Ascending aorta (tissue), 2 donors: ENCODE results near the gene ASB1. TPM values are rescaled to one million over a fixed set of nuclear protein-coding genes. Genes with fewer than 3 reads are reported as not detected.

ENCODE experiments used
- DNase-seq, 2 donors: peaks; one replicate each; pipeline ENCODE4 v3.0.0-alpha.2; 2019; ENCODE audit warnings: low spot score in 2 of 2
- H3K27ac ChIP-seq, 2 donors: fragments of 200-600 bp; sonication (generic); one replicate each; pipeline ENCODE4 v1.5.1; 2016 to 2017; ENCODE audit warnings: mild to moderate bottlenecking in 1 of 2
- H3K27me3 ChIP-seq: fragments of 200-600 bp; sonication (generic); one replicate; pipeline ENCODE4 v1.5.1; 2017
- H3K36me3 ChIP-seq, 2 donors: fragments of 200-600 bp; sonication (generic); one replicate each; pipeline ENCODE4 v1.5.1; 2016
- H3K4me1 ChIP-seq, 2 donors: fragments of 200-600 bp; sonication (generic); one replicate each; pipeline ENCODE4 v1.5.1; 2016 to 2017; ENCODE audit warnings: mild to moderate bottlenecking in 1 of 2
- H3K4me3 ChIP-seq, 2 donors: fragments of 200-600 bp; sonication (generic); one replicate each; pipeline ENCODE4 v1.5.1; 2016 to 2017; ENCODE audit warnings: mild to moderate bottlenecking in 1 of 2
- H3K9me3 ChIP-seq, 2 donors: fragments of 200-600 bp; sonication (generic); one replicate each; pipeline ENCODE4 v1.5.1; 2016
- intact Hi-C: fragments of 100-400 bp; cut with DNase I; formaldehyde crosslinking; loops from one replicate; pipeline ENCODE4 v1.15.1; 2023
- total RNA-seq: library from RNA; depleted of rRNA; stranded (reverse); fragments of >200 nt; gene quantifications from one replicate; pipeline ENCODE4 v1.1.0, GENCODE V29; 2016
- TF ChIP-seq, protein P1 (sequence below), 3 experiments: fragments of 200-600 bp in 2 of 3; fragments of 450-650 bp in 1 of 3; sonication (generic) in 2 of 3; IDR thresholded peaks; one replicate each; pipeline ENCODE4 v1.5.1; 2016 to 2019; ENCODE audit warnings: antibody characterized with exemption in 3 of 3, mild to moderate bottlenecking in 1 of 3, moderate library complexity in 1 of 3

Gene ASB1
- total RNA-seq, 1 donor from 2014 or later = 32.5 TPM

DNA sequence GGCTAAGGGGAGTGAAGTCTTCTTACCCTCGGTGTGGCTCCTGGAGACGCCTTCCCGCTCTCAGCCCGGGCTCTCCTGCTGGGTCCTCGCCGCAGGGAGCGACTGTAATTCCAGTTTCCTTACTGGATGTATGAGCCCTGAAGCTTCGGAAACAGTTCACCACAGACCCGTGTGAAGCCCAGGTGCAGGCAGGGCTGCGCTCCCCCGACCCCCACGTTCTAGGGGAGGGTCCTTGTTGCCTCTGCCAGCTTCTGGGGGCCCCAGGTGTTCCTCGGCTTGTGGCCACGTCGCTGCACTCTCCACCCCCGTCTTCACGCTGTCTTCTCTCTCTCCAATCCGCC lies 5.1 kb upstream of the ASB1 start:
- peaks cover 3 to 24% of the 10 kb centered on the region in 2 donors for H3K4me1 ChIP-seq
- no peaks in the 10 kb centered on the region for H3K27me3 ChIP-seq
- intact Hi-C loops = no loop called here
- H3K27ac ChIP-seq = peak overlapping the region in 1 of 2 donors; percentile 69
- H3K36me3 ChIP-seq = no peaks in the 10 kb centered on the region
- H3K4me3 ChIP-seq = no peak overlapping the region
- H3K9me3 ChIP-seq = no peaks in the 10 kb centered on the region
- no peak for DNase-seq
- TF ChIP-seq, protein P1, sequence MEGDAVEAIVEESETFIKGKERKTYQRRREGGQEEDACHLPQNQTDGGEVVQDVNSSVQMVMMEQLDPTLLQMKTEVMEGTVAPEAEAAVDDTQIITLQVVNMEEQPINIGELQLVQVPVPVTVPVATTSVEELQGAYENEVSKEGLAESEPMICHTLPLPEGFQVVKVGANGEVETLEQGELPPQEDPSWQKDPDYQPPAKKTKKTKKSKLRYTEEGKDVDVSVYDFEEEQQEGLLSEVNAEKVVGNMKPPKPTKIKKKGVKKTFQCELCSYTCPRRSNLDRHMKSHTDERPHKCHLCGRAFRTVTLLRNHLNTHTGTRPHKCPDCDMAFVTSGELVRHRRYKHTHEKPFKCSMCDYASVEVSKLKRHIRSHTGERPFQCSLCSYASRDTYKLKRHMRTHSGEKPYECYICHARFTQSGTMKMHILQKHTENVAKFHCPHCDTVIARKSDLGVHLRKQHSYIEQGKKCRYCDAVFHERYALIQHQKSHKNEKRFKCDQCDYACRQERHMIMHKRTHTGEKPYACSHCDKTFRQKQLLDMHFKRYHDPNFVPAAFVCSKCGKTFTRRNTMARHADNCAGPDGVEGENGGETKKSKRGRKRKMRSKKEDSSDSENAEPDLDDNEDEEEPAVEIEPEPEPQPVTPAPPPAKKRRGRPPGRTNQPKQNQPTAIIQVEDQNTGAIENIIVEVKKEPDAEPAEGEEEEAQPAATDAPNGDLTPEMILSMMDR (IDR thresholded peaks at IDR 0.05) = no peak

DNA sequence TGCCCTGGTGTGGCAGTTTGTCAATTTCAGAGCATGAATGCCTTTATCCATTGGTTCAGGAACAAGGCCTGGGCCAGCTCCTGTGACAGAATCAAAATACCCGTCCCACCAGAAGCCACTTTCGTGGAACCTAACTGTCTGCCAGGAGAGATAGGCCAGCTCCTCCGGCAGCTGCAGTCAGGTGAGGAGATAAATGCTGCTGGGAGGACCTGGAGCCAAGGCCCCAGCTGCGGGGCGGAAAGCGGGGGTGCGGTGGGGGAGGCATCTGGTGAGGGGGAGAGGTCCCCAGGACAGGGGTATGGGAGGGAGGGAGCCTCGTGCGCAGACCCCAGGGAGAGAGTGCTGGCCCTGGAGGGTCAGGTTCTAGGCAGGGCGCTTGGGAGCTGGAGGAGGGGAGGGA lies 4.4 kb upstream of the ASB1 start:
- H3K9me3 ChIP-seq = no peaks in the 10 kb centered on the region
- no peak for DNase-seq
- intact Hi-C loops = no loop called here
- peaks cover 3 to 24% of the 10 kb centered on the region in 2 donors for H3K4me1 ChIP-seq
- H3K36me3 ChIP-seq = no peaks in the 10 kb centered on the region
- TF ChIP-seq, protein P1 (IDR thresholded peaks at IDR 0.05) = no peak
- no peak overlapping the region for H3K4me3 ChIP-seq
- H3K27me3 ChIP-seq = no peaks in the 10 kb centered on the region
- no peak overlapping the region for H3K27ac ChIP-seq

DNA sequence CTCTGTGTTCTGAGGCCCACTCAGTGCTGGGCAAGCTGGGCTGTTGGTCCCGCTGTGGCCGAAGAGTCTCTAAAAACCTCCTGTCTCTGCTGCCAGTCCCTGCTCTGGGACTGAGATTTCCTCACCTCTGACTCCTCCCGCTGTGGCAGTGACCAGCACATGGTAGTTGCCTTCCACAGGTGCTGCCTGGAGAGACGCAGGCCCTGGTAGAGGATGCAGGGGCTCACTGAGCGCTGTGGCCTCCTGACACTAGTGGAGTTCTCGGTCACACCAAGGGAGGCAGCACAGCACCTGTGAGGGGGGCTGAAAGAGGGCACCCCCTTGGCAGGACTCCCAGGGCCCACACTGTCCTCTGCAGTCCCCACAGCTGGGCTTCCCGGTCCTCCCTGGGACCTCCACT lies 3.8 kb upstream of the ASB1 start:
- H3K27me3 ChIP-seq = no peaks in the 10 kb centered on the region
- peaks cover 7 to 27% of the 10 kb centered on the region in 2 donors for H3K4me1 ChIP-seq
- H3K9me3 ChIP-seq = no peaks in the 10 kb centered on the region
- intact Hi-C loops = no loop called here
- DNase-seq = no peak
- H3K4me3 ChIP-seq = no peak overlapping the region
- no peak overlapping the region for H3K27ac ChIP-seq
- TF ChIP-seq, protein P1 (IDR thresholded peaks at IDR 0.05) = no peak
- H3K36me3 ChIP-seq = no peaks in the 10 kb centered on the region

DNA sequence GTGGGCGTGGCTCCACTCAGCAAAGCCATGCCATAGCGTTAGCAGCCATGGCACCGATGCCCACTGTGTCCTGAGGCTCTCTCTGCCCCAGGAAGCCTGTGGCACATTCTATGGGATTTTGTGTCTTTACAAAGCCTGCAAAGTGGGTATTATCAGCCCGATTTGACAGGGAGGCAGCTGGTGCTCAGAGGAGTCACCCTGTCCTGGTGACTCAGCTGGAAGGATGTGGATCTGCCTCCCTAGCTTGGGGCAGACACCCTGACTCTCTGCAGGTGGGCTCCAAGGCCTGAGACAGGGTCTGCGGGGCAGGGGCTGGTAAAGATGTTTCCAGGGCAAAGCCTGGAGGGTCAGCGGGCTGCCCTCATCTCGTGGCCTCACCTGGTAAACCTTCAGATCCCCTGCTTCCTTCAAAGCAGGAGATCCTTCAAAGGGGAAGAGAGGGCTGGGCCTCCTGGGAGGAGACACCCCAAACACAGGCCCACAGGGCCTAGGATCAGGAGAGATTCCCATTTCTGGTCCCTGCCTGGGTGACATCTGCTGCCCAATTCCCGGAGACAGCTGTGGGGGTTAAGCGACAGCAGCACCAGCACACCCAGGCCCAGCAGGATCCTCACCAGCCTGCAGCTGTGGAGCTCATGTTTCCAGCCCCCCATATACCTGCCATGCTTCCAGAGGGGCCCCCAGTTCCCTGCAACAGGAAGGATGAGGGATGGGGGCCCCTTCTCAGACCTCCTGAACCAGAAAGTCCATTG lies 3.0 kb upstream of the ASB1 start:
- intact Hi-C loops = no loop called here

DNA sequence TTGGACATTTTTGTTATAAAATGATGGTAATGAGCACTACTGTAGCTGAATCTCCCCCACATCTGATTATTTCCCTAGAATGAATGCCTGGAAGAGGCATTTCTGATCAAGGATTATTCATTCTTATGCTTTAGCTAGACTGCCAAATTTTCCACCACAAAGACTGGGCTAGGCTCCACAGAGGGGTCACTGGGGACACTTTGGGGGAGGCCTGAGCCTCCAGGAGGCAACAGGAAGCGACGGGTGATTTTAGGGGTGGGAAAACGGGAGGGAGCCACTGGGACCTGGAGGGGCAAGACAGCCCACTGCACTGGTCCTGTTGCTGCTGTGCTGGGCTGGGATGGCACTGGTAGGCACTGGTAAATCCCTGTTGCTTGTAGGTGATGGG lies 2.4 kb upstream of the ASB1 start:
- Histone ChIP-seq H3K27me3 (no peaks in the 10 kb centered on the region), H3K4me1 (peaks cover 7 to 32% of the 10 kb centered on the region in 2 donors), H3K27ac (no peak overlapping the region), H3K36me3 (no peaks in the 10 kb centered on the region), H3K9me3 (no peaks in the 10 kb centered on the region), H3K4me3 (no peak overlapping the region)
- TF ChIP-seq, protein P1 (IDR thresholded peaks at IDR 0.05) = no peak
- intact Hi-C loops = no loop called here
- DNase-seq = no peak

More for the DNA sequence above, 3.0 kb upstream of the ASB1 start:
- no peaks in the 10 kb centered on the region for H3K27me3 ChIP-seq
- TF ChIP-seq, protein P1 (IDR thresholded peaks at IDR 0.05) = no peak
- H3K36me3 ChIP-seq = no peaks in the 10 kb centered on the region
- H3K9me3 ChIP-seq = no peaks in the 10 kb centered on the region
- H3K27ac ChIP-seq = no peak overlapping the region
- DNase-seq = peak in 1 of 2 donors; percentile 35
- H3K4me3 ChIP-seq = no peak overlapping the region
- peaks cover 7 to 32% of the 10 kb centered on the region in 2 donors for H3K4me1 ChIP-seq
